Astrocyte (in vitro differentiated cells and primary cell): Measurements from ENCODE around the gene CCDC117. TPM values are rescaled to one million over a fixed set of nuclear protein-coding genes. Genes with fewer than 3 reads are reported as not detected.
"Not testable (repeated sequence)": the region's sequence is repeated elsewhere in the genome, so short reads cannot be mapped to it uniquely, and the experiment has no call there.

Experiments used
- DNase-seq: peaks from one replicate; pipeline ENCODE4 v3.0.0-alpha.2; 2010; ENCODE audit warnings: low read depth
- FAIRE-seq: peaks from 2 replicates; lab custom pipeline; 2011; peaks lifted over from hg19 to GRCh38; lab: Jason Lieb, UNC
- H2AFZ ChIP-seq: 2 replicates; pipeline ENCODE4 v1.6.0; 2012; ENCODE audit warnings: low read depth, low read length, inconsistent platforms
- H3K27ac ChIP-seq: 2 replicates; pipeline ENCODE4 v1.5.1; 2011; ENCODE audit warnings: low read depth, low read length, inconsistent platforms
- H3K27me3 ChIP-seq: 2 replicates; pipeline ENCODE4 v1.6.0; 2011; ENCODE audit warnings: low read length, inconsistent platforms; ENCODE audit not compliant: insufficient read depth
- H3K36me3 ChIP-seq: 2 replicates; pipeline ENCODE4 v1.5.1; 2011; ENCODE audit warnings: low read length, inconsistent platforms; ENCODE audit not compliant: insufficient read depth
- H3K4me1 ChIP-seq: 2 replicates; pipeline ENCODE4 v1.5.1; 2011; ENCODE audit warnings: low read length, inconsistent platforms; ENCODE audit not compliant: insufficient read depth
- H3K4me2 ChIP-seq: 2 replicates; pipeline ENCODE4 v1.6.0; 2012; ENCODE audit warnings: low read length, inconsistent platforms
- H3K4me3 ChIP-seq: 2 replicates; pipeline ENCODE4 v1.5.1; 2011; ENCODE audit warnings: low read depth, mild to moderate bottlenecking, low read length, inconsistent platforms; ENCODE audit not compliant: insufficient read depth
- H3K79me2 ChIP-seq: 2 replicates; pipeline ENCODE4 v1.6.0; 2012; ENCODE audit warnings: mild to moderate bottlenecking, low read length, inconsistent platforms; ENCODE audit not compliant: insufficient read depth
- H3K9ac ChIP-seq: 2 replicates; pipeline ENCODE4 v1.6.0; 2012; ENCODE audit warnings: mild to moderate bottlenecking, low read length, inconsistent platforms
- H3K9me3 ChIP-seq: 2 replicates; pipeline ENCODE4 v1.5.1; 2012; ENCODE audit warnings: low read depth, mild to moderate bottlenecking, low read length, inconsistent platforms; ENCODE audit not compliant: insufficient read depth
- H4K20me1 ChIP-seq: 2 replicates; pipeline ENCODE4 v1.6.0; 2012; ENCODE audit warnings: low read length, inconsistent platforms; ENCODE audit not compliant: insufficient read depth
- H3K27ac Mint-ChIP-seq: one replicate; pipeline ENCODE4 v1.8.0; 2021; ENCODE audit warnings: mild to moderate bottlenecking, mixed read lengths; ENCODE audit not compliant: unreplicated experiment
- H3K27me3 Mint-ChIP-seq: one replicate; pipeline ENCODE4 v1.8.0; 2021; ENCODE audit warnings: low read depth, mixed read lengths; ENCODE audit not compliant: unreplicated experiment
- H3K36me3 Mint-ChIP-seq: one replicate; pipeline ENCODE4 v1.8.0; 2021; ENCODE audit warnings: low read depth, mixed read lengths; ENCODE audit not compliant: unreplicated experiment
- H3K4me1 Mint-ChIP-seq: one replicate; pipeline ENCODE4 v1.8.0; 2021; ENCODE audit warnings: low read depth, mixed read lengths; ENCODE audit not compliant: unreplicated experiment
- H3K4me3 Mint-ChIP-seq: one replicate; pipeline ENCODE4 v1.8.0; 2021; ENCODE audit warnings: mild to moderate bottlenecking, moderate library complexity, mixed read lengths; ENCODE audit not compliant: unreplicated experiment
- H3K9me3 Mint-ChIP-seq: one replicate; pipeline ENCODE4 v1.8.0; 2021; ENCODE audit warnings: mild to moderate bottlenecking, mixed read lengths; ENCODE audit not compliant: unreplicated experiment
- EZH2 ChIP-seq: IDR thresholded peaks from 2 replicates; pipeline ENCODE4 v1.6.1; 2012; ENCODE audit warnings: mild to moderate bottlenecking, low read length, inconsistent platforms; ENCODE audit not compliant: insufficient read depth
- total RNA-seq: library from RNA; stranded (reverse); gene quantifications from 2 replicates; pipeline ENCODE4 v1.2.1, GENCODE V29; 2021
- TF ChIP-seq, protein P1 (sequence below): IDR thresholded peaks from 2 replicates; pipeline ENCODE4 v1.5.1; 2011; ENCODE audit warnings: low read depth, mild to moderate bottlenecking, inconsistent platforms, low read length, moderate library complexity; ENCODE audit not compliant: insufficient read depth

The CCDC117 gene
- total RNA-seq, 1 donor from 2014 or later: 15.8 TPM

DNA sequence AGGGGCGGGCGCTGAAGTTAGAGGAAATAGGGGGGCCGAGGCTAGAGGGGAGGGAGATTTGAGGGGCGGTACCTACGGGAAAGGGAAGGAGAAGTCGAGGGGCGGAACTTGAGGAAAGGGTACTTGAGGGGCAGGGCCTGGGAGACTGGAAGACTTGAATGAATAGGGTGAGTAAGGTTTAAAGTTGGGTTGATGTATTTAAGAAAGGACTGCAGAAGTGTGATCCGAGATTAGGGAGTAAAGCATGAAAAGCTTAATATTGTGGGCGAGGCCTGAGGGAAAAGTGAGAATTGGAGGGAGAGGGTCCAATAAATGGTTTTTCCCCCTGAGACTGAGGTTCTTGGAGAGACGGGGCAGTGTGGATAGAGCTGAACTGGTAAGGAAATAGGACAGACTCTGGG, 29.9 kb upstream of the CCDC117 start:
- peaks cover 16% of the 10 kb centered on the region for H3K79me2 ChIP-seq
- H3K4me3 Mint-ChIP-seq: peak overlapping the region; percentile 95
- DNase-seq: no peak
- H3K27ac Mint-ChIP-seq: peak overlapping the region; percentile 90
- H3K27ac ChIP-seq: peak overlapping the region; percentile 96
- H3K4me1 ChIP-seq: peaks cover 8% of the 10 kb centered on the region
- peaks cover 18% of the 10 kb centered on the region for H3K36me3 ChIP-seq
- peak overlapping the region; percentile 95 for H3K9ac ChIP-seq
- peak overlapping the region; percentile 97 for H3K4me2 ChIP-seq
- peak overlapping the region; percentile 89 for H3K4me3 ChIP-seq
- FAIRE-seq: no peak
- H3K27me3 ChIP-seq: no peaks in the 10 kb centered on the region
- H2AFZ ChIP-seq: peak overlapping the region; percentile 97
- peaks cover 4% of the 10 kb centered on the region for H3K36me3 Mint-ChIP-seq
- TF ChIP-seq, protein P1, sequence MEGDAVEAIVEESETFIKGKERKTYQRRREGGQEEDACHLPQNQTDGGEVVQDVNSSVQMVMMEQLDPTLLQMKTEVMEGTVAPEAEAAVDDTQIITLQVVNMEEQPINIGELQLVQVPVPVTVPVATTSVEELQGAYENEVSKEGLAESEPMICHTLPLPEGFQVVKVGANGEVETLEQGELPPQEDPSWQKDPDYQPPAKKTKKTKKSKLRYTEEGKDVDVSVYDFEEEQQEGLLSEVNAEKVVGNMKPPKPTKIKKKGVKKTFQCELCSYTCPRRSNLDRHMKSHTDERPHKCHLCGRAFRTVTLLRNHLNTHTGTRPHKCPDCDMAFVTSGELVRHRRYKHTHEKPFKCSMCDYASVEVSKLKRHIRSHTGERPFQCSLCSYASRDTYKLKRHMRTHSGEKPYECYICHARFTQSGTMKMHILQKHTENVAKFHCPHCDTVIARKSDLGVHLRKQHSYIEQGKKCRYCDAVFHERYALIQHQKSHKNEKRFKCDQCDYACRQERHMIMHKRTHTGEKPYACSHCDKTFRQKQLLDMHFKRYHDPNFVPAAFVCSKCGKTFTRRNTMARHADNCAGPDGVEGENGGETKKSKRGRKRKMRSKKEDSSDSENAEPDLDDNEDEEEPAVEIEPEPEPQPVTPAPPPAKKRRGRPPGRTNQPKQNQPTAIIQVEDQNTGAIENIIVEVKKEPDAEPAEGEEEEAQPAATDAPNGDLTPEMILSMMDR: no peak
- TF ChIP-seq EZH2: no peak
- H3K4me1 Mint-ChIP-seq: peaks cover 9% of the 10 kb centered on the region
- peaks cover 5% of the 10 kb centered on the region for H4K20me1 ChIP-seq
- H3K27me3 Mint-ChIP-seq: no peaks in the 10 kb centered on the region
- H3K9me3 Mint-ChIP-seq: no peaks in the 10 kb centered on the region
- H3K9me3 ChIP-seq: no peaks in the 10 kb centered on the region

GRCh38 chr22:28743852-28744251, 28.6 kb upstream of the CCDC117 start:
- Mint-ChIP-seq H3K4me3 (no peak overlapping the region), H3K27me3 (no peaks in the 10 kb centered on the region), H3K36me3 (peaks cover 7% of the 10 kb centered on the region), H3K4me1 (peaks cover 9% of the 10 kb centered on the region), H3K9me3 (no peaks in the 10 kb centered on the region), H3K27ac (no peak overlapping the region)
- TF ChIP-seq, protein P1: no peak
- no peak for TF ChIP-seq EZH2
- Histone ChIP-seq H3K27me3 (no peaks in the 10 kb centered on the region), H3K4me2 (no peak overlapping the region), H3K27ac (no peak overlapping the region), H4K20me1 (peaks cover 5% of the 10 kb centered on the region), H3K36me3 (peaks cover 19% of the 10 kb centered on the region), H3K9me3 (no peaks in the 10 kb centered on the region), H3K4me3 (no peak overlapping the region), H3K4me1 (peaks cover 8% of the 10 kb centered on the region), H3K79me2 (peaks cover 16% of the 10 kb centered on the region), H3K9ac (no peak overlapping the region), H2AFZ (no peak overlapping the region)
- DNase-seq: no peak
- no peak for FAIRE-seq

DNA sequence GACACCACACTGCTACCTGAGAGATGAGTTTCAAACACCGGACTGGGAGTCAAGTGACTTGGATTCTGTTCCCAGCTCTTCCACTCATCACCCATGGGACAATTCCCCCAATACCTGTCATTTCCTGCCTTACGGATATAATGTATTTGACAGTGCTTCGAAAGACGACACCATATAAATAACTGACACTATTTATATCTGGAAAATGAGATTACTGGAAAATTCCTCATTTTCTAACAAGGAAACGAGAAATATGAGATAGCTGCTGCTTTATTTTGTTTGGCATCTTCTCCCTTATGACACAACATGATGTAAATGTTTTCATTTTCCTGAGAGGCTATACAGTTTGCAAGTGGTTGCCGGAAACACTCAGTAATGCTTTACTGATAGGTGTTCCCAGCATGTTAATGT, 22.0 kb upstream of the CCDC117 start:
- no peak overlapping the region for H3K27ac Mint-ChIP-seq
- no peaks in the 10 kb centered on the region for H3K9me3 Mint-ChIP-seq
- no peaks in the 10 kb centered on the region for H3K27me3 ChIP-seq
- H3K79me2 ChIP-seq: no peaks in the 10 kb centered on the region
- TF ChIP-seq, protein P1: no peak
- TF ChIP-seq EZH2: no peak
- H3K4me1 Mint-ChIP-seq: no peaks in the 10 kb centered on the region
- H3K4me3 ChIP-seq: no peak overlapping the region
- FAIRE-seq: no peak
- peaks cover 14% of the 10 kb centered on the region for H3K4me1 ChIP-seq
- H3K9ac ChIP-seq: peak overlapping the region; percentile 20
- H3K36me3 ChIP-seq: peaks cover 14% of the 10 kb centered on the region
- H3K27me3 Mint-ChIP-seq: no peaks in the 10 kb centered on the region
- H3K4me3 Mint-ChIP-seq: no peak overlapping the region
- no peaks in the 10 kb centered on the region for H4K20me1 ChIP-seq
- peak overlapping the region; percentile 73 for H3K4me2 ChIP-seq
- DNase-seq: peak; percentile 84
- peaks cover 14% of the 10 kb centered on the region for H3K36me3 Mint-ChIP-seq
- no peaks in the 10 kb centered on the region for H3K9me3 ChIP-seq
- peak overlapping the region; percentile 15 for H2AFZ ChIP-seq
- H3K27ac ChIP-seq: peak overlapping the region; percentile 76

GRCh38 chr22:28754512-28754911, 18.0 kb upstream of the CCDC117 start:
- H3K9me3 ChIP-seq, H3K27me3 ChIP-seq, H4K20me1 ChIP-seq, H3K79me2 ChIP-seq, H3K4me1 Mint-ChIP-seq, H3K36me3 ChIP-seq, FAIRE-seq, H3K9me3 Mint-ChIP-seq, H3K4me3 Mint-ChIP-seq, H2AFZ ChIP-seq, H3K36me3 Mint-ChIP-seq, H3K4me2 ChIP-seq, H3K9ac ChIP-seq, H3K27ac ChIP-seq, H3K4me3 ChIP-seq, H3K27ac Mint-ChIP-seq, H3K27me3 Mint-ChIP-seq, DNase-seq: not testable (repeated sequence)
- peaks cover 14% of the 10 kb centered on the region for H3K4me1 ChIP-seq
